Breast epithelium (tissue), 3 donors: ENCODE measurements around the gene KATNAL1.
A peak's percentile ranks its signal among the peaks of the same experiment; 100 is the strongest.

Experiments
- POLR2A ChIP-seq: fragments of 450-650 bp; IDR thresholded peaks from one replicate; pipeline ENCODE4 v1.6.1; 2016; ENCODE audit warnings: antibody characterized with exemption, mild to moderate bottlenecking, moderate library complexity
- POLR2AphosphoS5 ChIP-seq, 3 donors: sonication (generic); formaldehyde crosslinking; IDR thresholded peaks; one replicate each; pipeline ENCODE4 v1.6.1; 2017; ENCODE audit warnings: antibody characterized with exemption in 3 of 3
- TF ChIP-seq, protein P1 (sequence below), 3 donors: fragments of 450-650 bp; IDR thresholded peaks; one replicate each; pipeline ENCODE4 v1.5.1; 2016 to 2017; ENCODE audit warnings: antibody characterized with exemption in 3 of 3, mild to moderate bottlenecking in 3 of 3, moderate library complexity in 3 of 3

- no peak for TF ChIP-seq POLR2A
- TF ChIP-seq, protein P1, sequence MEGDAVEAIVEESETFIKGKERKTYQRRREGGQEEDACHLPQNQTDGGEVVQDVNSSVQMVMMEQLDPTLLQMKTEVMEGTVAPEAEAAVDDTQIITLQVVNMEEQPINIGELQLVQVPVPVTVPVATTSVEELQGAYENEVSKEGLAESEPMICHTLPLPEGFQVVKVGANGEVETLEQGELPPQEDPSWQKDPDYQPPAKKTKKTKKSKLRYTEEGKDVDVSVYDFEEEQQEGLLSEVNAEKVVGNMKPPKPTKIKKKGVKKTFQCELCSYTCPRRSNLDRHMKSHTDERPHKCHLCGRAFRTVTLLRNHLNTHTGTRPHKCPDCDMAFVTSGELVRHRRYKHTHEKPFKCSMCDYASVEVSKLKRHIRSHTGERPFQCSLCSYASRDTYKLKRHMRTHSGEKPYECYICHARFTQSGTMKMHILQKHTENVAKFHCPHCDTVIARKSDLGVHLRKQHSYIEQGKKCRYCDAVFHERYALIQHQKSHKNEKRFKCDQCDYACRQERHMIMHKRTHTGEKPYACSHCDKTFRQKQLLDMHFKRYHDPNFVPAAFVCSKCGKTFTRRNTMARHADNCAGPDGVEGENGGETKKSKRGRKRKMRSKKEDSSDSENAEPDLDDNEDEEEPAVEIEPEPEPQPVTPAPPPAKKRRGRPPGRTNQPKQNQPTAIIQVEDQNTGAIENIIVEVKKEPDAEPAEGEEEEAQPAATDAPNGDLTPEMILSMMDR (IDR thresholded peaks at IDR 0.05) = peak in 1 of 3 donors; percentile 47
- no peak for TF ChIP-seq POLR2AphosphoS5 (IDR thresholded peaks at IDR 0.05)
Measured at GRCh38 chr13:30255696-30256095, 51.7 kb downstream of the KATNAL1 start.
